Stimulated activated CD8-positive, alpha-beta memory T cell treated with anti-CD3 and anti-CD28 coated beads, Interleukin-7, amount 100 ng/mL, for 48 hours (primary cell): ENCODE data around the gene ERICH2.

Experiments
- DNase-seq, 2 donors: peaks; one replicate each; pipeline ENCODE4 v3.0.0-alpha.2; 2020; ENCODE audit warnings: low read depth in 1 of 2; ENCODE audit errors: extremely low read depth in 1 of 2

Gene ERICH2

DNA sequence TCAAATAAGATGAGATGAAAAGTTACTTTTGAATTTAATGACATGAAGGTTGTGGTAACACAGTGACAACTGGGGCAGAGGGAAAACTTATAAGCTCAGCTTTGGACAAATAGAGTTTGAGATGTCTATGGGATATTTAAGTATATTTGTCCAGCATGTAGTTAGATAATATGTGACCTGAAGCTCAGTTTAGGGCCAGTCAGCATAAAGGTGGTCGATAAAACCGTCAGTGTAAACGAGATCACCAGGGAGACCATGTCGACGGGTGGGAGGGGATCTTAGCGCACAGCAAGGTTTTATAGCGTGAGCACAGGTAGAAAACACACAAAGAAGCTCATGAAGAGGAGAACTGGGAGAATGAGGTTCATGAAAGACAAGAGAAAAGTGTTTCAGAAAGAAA lies 7.4 kb upstream of the ERICH2 start:
- DNase-seq, result no peak

DNA sequence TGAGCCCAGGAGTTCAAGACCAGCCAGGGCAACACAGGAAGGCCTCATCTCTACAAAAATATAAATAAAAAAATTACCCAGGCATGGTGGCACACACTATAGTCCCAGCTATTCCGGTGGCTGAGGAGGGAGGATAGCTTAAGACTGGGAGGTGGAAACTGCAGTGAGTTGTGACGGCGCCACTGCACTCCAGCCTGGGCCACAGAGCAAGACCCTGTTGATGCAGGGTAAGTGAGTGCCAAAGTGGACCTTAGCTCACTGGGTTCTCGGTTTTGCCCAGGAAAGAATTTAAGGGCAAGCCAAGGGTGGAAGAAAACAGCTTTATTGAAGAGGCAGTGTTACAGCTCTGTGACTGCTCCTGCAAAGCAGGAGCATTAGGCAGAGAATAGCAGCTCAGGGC lies 6.9 kb upstream of the ERICH2 start:
- DNase-seq, result no peak

DNA sequence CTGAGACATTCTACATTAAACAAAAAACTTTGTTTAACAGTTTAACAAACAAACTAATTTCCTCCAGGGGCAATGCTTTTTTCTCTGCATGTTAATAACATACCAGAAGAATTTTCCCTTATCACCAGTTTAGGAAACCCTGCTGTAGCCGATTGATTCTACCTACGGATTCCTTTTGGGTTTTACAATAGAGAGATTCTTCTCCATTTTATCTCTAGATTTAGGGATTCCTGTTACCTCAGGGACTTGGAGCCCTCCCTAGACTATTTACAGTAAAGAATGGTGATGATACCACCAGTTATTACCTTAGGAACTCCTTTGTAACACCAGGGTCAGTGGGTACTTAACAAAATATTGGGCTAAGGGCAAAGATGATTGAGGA lies 5.3 kb upstream of the ERICH2 start:
- DNase-seq, result no peak

DNA sequence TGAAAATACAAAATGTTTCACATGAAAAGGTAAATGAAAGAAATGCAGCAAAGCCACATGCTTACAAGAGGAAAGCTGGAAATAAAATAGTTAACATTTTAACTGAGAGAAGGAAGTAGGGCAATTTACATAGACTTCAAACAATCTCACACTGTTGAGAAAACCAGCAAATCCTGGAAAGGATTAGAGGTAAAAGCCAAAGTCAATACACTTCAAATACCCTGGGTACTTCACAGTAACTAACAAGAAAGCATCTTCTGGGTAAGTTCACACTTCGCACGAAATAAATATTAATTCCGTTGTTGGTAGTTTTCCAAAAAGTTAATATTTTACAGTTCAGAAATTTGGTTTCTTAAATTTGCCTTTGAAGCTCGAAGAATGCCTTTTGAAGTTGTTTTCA lies 3.5 kb upstream of the ERICH2 start:
- DNase-seq, result no peak

DNA sequence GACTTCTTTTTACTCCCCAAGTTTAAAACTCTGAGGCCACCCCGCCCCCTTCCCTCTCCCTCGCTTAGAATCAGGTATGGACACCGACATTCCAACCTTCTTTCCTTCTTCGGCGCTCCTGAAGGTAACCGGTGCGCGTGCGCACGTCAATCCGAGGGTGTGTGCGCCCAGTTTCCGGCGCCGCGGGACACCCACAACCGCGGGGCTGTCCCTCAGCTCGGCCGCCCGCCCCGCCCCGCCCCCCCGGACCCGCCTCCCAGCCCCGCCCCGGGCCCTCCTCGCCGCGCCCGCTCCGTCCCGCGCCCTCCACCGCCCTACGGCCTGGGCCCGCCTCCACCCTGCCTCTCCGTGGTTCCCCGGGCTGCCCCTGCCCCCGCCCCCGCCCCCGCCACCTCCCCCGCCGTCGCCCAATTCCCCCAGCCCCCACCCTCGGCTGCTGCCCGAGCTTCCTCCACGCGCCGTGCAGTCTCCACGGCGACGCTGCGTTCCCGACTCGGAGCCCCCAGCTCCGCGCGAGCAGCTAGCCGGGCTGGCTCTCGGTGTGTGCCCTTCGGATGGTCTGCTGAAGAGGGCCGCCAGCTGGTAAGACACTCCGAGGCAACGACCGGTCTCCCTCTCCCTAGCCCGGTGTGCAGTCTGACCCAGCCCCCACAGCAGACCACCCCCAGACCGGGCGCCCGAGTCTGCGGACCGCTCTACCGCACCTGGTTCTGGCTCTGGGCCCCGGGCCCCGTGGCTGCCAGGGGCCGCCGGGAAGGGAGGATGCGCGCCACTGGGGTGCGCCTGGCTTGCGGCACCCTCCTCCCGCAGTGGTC lies 635 bp downstream of the ERICH2 start:
- DNase-seq, result peak; percentile 45 to 58

DNA sequence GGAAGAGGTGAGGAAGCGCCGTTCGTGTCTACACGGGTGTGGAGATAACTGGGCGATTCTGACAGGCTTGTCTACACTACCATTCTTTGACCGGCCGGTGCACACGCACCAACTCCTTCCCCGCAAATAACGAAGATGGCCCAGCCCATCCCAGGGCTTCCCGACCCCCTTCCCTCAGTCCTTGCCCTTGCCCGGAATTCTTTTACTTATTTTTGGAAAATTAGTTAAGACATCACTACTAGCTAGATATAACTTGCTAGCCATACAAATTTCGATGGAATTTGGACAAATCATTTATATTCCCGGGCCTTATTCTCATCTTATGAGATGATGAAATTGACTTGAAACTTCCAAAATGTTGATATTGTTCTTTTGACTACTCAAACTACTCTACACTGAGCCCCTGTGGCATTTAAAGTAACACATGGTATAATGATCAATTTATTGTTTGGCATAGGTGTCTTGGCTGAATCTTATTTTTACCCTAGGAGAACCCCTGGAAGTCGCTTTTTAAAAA lies 1.3 kb downstream of the ERICH2 start:
- no peak for DNase-seq

DNA sequence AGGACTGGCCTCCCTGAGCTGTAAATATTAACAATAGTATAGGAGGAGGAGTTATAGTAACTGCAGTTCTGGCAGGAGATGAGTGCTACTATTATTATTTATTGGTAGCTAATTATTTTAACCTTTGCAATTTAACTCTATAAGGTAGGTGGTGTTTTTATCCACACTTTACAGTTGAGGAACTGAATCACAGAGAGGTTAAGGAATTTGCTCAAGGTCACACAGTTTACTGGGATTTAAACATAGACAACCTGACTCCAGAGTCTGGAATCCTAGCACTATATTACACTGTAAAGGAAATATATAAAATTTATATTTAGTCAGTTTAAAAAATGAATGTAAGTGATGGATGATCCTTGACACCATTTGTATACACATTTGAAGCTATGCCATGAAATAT lies 2.1 kb downstream of the ERICH2 start:
- DNase-seq, result no peak

DNA sequence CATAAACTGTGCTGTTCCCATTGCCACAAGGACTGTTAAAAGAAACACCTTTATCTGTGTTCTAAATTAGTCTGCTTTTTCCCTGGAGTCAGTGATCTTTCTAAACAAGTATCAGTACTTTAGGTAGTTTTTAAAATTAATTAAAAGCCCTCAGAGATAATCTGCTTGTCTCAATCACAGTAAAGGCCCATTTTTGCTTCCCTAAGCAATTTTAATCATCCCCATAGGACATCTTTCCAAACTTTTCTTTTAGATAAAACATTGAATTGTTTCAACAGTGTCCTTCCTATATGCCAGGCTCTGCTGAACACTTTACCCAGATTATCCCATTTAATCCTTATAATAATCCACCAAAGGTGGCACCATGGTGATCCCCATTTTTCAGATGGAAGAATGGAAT lies 3.9 kb downstream of the ERICH2 start:
- DNase-seq, result no peak

DNA sequence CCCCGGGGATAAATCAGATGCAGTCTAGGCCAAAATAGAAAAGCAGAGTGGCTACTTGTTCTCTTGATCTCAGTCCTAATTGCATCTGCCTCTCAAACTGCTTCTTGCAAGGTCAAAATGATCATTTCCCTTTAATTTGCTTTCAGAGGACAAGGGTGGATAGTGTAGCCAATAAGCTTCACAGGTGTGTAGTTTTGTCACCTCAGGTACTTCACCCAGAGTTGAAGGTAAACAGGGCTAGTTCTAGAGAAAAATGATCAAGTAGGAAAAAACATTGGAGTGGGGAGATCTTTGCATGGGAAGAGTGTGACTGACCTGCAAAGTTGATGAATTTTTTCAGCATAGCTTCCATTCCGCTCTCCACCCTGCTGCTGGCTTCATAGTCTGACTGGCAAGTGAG lies 8.7 kb downstream of the ERICH2 start:
- no peak for DNase-seq

DNA sequence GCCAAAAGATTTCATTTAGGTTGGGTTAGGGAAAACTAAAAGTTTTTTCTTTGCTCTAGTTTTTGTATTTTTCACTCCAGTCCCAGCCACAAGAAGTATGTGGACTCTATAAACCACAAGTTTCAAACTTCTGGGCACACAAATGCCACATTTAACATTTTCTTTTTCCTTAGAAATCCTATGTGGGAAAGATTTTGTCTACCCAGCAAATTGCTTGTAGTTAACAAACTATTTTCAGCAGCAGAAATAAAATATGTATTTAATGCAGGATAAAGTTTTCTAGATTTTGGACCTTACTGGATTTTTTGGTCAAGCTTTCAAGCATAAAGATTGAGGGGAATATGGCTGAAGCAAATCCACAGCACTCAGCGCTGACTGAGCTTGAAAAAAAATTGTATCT lies 9.1 kb downstream of the ERICH2 start:
- no peak for DNase-seq

DNA sequence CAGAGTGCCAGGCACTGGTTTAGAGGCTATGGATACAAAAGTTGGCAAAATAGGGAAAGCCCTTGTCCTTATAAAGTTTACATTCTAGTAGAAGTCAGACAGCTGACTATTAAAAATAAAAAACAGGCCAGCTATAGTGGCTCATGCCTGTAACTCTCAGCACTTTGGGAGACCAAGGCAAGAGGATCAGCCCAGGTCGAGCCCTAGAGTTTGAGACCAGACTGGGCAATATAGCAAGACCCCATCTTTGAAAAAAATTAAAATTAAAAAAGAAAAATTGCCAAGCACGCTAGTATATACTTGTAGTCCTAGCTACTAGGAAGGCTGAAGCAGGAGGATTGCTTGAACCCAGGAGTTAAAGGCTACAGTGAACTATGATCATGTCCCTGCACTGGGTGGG lies 12.5 kb downstream of the ERICH2 start:
- no peak for DNase-seq

DNA sequence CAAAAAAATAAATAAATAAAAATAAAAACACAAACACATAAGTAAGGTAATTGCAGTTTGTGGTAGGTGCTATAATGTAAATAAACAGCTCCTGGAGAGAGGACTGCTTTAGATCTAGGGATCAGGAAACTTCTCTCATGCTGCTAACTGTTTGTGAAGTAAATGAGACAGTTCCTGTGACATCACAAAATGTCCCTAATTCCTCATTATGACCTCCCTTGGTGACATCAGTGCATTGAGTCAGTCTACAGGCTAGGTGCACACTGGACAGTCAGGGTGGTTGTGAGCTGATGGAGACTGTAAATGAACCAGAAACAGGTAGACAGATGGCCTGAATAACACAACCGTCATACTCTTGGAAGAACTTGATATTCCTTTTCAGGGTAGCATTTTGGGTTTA lies 13.4 kb downstream of the ERICH2 start:
- DNase-seq, result no peak

DNA sequence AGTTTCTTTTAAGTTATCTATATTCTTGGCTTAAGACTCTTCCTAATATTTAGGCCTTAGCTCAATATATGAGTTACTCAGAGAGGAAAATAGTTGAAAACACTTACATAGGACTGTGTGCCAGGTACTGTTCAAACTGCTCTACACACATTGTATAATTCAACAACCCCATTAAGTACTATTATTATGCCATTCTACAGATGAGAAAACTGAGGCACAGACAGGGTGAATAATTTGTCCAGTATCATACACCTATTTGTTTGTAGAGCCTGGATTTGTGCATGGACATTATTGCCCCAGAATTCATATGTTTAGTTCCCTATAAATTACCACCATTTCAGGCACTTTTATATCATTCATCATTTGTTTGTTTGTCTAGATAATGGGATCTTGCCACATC lies 28.8 kb downstream of the ERICH2 start:
- DNase-seq, result no peak

DNA sequence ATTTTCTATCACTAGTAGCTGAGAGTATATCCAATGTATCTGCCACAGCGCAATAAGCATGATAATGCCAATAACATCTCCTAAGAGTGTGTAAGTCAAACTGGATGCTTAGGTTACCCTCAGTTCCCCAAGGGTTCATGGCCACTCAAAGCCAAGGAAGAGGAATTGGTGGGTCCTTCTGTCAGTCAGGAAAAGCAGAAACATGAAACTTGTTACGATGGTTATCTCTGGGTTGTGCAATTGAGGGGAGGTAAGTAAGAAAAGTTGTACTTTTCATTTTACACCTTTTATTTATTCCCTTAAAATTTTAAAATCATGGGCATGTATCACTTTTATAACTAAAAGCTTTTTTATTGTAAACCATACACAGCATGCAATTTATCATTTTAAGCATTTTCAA lies 36.4 kb downstream of the ERICH2 start:
- no peak for DNase-seq

DNA sequence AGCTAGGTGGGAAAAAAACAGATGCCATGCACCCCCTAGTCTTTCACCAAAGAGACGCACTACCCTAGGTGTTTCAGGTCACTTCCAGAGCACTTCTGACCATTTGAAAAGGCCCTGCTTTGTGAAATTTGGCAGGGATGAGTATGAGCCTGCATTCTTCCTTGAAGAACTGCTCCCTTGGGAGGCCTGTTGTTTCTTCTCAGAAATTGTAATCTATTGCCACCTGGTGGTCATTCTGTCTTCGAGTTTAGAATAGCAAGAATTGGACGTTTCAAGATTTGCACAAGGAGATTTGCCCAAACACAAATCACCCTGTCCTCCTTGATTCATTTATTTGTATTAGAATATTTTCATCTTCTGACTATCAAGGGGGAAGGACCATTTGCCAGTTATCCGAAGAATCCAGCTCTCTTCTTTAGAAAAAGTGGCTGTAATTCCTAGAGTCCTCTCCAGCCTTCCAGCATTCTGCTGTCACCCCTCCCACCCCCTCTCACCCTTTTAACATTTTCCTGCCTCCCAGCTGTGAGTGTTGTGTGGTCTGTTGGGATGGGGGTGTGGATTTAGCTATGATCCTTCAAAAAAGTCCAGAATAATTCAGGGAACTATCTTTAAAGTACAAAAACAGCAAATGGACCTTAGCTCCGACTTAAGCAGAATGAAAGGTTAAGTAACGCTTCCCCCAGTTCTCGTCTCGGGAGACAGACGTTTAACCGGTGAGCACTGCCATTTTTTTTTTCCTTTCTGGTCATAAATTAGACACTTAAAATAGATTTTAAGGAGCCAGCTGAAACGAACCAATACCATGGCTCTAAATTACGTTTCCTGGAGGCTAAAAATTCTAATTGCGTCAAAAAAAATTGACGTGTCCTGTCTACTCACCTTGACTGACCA lies 42.8 kb downstream of the ERICH2 start:
- no peak for DNase-seq

DNA sequence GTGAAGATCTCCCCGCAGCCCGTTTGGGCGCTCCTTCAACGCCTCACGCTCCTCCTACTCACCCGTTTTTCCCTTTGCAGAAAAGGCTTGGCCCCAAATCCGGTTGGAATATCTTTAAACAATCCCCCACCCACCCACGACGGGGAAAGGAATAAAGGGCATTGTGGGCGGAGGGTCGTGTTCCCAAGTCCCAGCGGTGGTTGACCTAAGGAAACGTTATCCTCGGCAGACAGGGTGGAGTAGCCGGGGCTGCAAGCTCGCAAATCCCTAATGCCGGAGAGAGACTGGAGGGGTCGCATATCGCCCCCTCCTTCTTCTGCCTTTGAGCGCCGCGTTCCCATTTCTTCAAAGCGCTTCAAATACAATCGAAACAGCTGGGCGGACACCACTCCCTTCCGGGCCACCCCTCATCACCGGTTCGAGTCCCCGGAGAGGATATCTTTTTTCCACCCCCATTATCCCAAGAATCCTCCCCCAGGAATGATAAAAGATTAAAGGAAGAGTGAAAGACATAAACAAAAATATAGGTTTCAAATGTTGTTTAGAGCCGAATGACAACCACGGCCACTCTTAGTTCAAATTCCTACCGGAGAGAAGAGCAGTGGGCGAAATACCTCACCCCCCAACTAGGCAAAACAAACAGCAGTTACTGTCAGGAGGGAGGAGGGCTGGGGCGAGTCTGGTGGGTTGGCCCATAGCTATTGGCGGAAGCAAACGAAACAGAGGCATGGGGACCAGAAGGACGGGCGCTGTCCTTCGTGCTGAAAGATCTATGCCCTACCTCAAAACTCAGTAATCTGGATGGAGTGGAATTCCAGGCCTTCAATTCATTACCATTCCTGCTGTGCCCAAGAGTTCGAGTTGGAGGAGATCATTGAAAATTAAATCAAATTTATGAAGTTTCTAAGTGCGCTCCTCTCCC lies 43.7 kb downstream of the ERICH2 start:
- DNase-seq, result no peak

DNA sequence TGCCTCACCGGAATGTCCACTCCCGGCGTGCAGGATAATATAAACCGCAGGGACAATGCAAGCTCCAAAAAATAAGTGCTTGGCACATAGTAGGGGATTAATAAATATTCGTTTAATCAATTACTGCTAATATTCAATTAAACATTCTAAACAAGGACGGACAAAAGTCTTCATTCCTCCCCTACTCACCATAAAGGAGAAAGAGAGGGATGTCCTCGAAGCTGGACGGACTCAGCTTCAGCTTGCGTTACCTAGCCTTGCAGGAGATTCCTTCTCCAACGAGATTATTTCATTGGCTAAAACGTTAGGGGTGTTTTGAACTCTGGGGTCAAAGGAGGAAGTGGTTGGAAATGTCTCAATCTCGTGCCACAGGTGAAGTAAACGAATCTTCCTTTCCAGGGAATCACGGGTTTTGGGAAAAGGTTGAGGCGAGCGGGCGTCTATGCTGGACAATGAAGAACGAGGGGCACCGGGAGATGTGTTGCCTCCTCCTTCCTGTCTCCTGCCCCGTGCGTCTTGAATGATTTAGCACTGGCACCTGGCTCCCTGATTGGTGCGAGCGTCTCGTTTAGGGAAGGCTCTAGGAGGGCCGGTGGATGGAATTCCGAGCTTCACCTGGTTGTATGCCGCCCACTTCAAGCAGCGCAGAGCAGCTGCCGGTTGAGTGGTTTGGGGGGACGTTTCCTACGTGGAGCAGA lies 44.5 kb downstream of the ERICH2 start:
- no peak for DNase-seq

DNA sequence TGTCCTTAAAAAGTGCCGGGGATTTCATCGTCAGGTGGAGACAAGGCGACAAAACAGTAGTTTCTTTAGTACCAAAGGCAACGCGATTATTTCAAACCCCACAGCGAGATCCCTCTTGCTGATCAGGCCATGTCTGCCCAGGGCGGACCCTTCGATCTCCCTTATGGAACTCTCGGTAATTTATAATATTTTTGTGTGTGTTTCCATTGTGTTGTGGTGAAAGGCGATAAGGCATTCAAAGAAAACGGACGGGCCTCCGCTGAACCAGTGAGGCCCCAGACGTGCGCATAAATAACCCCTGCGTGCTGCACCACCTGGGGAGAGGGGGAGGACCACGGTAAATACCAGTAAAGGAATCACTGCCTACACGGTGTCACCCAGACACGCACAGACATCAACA lies 45.1 kb downstream of the ERICH2 start:
- DNase-seq, result no peak

DNA sequence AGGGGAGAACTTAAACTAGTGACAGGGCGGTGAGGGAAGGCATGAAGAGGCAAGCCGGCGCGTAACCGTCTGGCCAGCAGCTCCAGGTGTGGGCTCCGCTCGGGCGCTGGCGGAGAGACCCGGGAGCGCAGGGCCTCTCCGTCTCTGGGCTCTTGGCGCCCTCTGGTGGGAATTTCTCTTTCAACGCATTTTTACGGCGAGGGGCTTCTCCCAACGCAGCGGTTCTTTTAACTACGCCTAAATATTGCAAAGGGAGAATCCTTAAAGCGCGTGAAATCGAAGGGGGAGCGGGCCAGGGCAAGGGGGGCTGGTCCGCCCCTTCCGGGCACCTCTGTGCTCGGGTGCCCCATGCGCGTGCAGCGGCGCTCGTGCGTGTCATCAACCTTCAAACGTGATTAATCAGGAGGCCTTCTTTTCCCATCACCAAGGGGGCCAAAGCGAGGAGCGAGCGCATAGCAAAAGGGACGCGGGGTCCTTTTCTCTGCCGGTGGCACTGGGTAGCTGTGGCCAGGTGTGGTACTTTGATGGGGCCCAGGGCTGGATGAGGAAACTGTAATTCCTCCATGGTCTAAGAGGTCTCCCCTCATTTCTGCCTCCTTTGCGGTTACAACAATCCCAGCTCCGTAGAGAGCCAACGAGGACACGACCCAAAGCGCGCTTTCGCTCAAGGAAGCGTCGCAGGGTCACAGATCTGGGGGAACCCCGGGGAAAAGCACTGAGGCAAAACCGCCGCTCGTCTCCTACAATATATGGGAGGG lies 45.7 kb downstream of the ERICH2 start:
- no peak for DNase-seq
